GM23338 (cell line): ENCODE measurements around the gene SOWAHA. TPM values are rescaled to one million over a fixed set of nuclear protein-coding genes. Genes with fewer than 3 reads are reported as not detected.

Source experiments
- ATAC-seq: fragments of 200-7000 bp; cut with Tn5 transposase; 3 replicates; pipeline ENCODE4 v1.9.1; 2020
- DNase-seq: peaks from one replicate; pipeline ENCODE4 v3.0.0-alpha.2; 2015; ENCODE audit warnings: low spot score
- H2AFZ ChIP-seq: fragments of 200-600 bp; sonication (generic); 2 replicates; pipeline ENCODE4 v1.8.0; 2016; ENCODE audit warnings: antibody characterized with exemption, mild to moderate bottlenecking, moderate library complexity
- H3F3A ChIP-seq: fragments of 200-600 bp; sonication (generic); replicated peaks from 2 replicates; pipeline ENCODE4 v1.8.0; 2017; ENCODE audit warnings: antibody characterized with exemption, mixed run types, low read depth
- H3K27ac ChIP-seq: fragments of 200-600 bp; sonication (generic); 2 replicates; pipeline ENCODE4 v1.6.1; 2016; ENCODE audit warnings: low read depth
- H3K27me3 ChIP-seq: fragments of 200-600 bp; sonication (generic); 2 replicates; pipeline ENCODE4 v1.8.0; 2016; ENCODE audit warnings: mild to moderate bottlenecking, mixed run types, moderate library complexity; ENCODE audit not compliant: insufficient read depth
- H3K36me3 ChIP-seq: fragments of 200-600 bp; sonication (generic); 2 replicates; pipeline ENCODE4 v1.8.0; 2016; ENCODE audit warnings: mild to moderate bottlenecking; ENCODE audit not compliant: insufficient read depth
- H3K4me1 ChIP-seq: fragments of 200-600 bp; sonication (generic); 2 replicates; pipeline ENCODE4 v1.8.0; 2016; ENCODE audit warnings: mild to moderate bottlenecking, moderate library complexity; ENCODE audit not compliant: insufficient read depth
- H3K4me2 ChIP-seq: fragments of 200-600 bp; sonication (generic); 2 replicates; pipeline ENCODE4 v1.7.1; 2017; ENCODE audit warnings: mixed run types
- H3K4me3 ChIP-seq: fragments of 200-600 bp; sonication (generic); 2 replicates; pipeline ENCODE4 v1.6.1; 2016; ENCODE audit warnings: mixed run types
- H3K79me2 ChIP-seq: fragments of 200-600 bp; sonication (generic); replicated peaks from 2 replicates; pipeline ENCODE4 v1.8.0; 2017; ENCODE audit warnings: mild to moderate bottlenecking; ENCODE audit not compliant: insufficient read depth
- H3K9me2 ChIP-seq: fragments of 200-600 bp; sonication (generic); 2 replicates; pipeline ENCODE4 v1.8.0; 2017; ENCODE audit not compliant: insufficient read depth
- H4K20me1 ChIP-seq: fragments of 200-600 bp; sonication (generic); replicated peaks from 2 replicates; pipeline ENCODE4 v1.8.0; 2017; ENCODE audit warnings: mild to moderate bottlenecking; ENCODE audit not compliant: insufficient read depth
- H3K27ac Mint-ChIP-seq: 2 replicates; pipeline ENCODE4 v1.8.0; 2020; ENCODE audit warnings: inconsistent platforms, mild to moderate bottlenecking, moderate library complexity, mixed read lengths
- H3K27me3 Mint-ChIP-seq: 3 replicates; pipeline ENCODE4 v1.8.0; 2022; ENCODE audit warnings: low read depth, mild to moderate bottlenecking, moderate library complexity, mixed read lengths, inconsistent platforms; ENCODE audit not compliant: insufficient read depth, poor library complexity
- H3K36me3 Mint-ChIP-seq: 3 replicates; pipeline ENCODE4 v1.8.0; 2021; ENCODE audit warnings: low read depth, mild to moderate bottlenecking, inconsistent platforms, moderate library complexity, mixed read lengths
- H3K4me1 Mint-ChIP-seq: 3 replicates; pipeline ENCODE4 v1.8.0; 2020; ENCODE audit warnings: mild to moderate bottlenecking, inconsistent platforms, mixed read lengths
- H3K4me3 Mint-ChIP-seq: 3 replicates; pipeline ENCODE4 v1.8.0; 2021; ENCODE audit warnings: moderate library complexity, mild to moderate bottlenecking, inconsistent platforms, mixed read lengths
- H3K9me3 Mint-ChIP-seq: 3 replicates; pipeline ENCODE4 v1.8.0; 2020; ENCODE audit warnings: moderate library complexity, mild to moderate bottlenecking, inconsistent platforms, mixed read lengths
- ETS1 ChIP-seq: IDR thresholded peaks from 2 replicates; pipeline ENCODE4 v1.6.1; 2016; ENCODE audit warnings: antibody characterized with exemption
- EZH2 ChIP-seq: fragments of 200-600 bp; sonication (generic); IDR thresholded peaks from one replicate; pipeline ENCODE4 v1.8.0; 2017; ENCODE audit warnings: antibody characterized with exemption, mild to moderate bottlenecking, low read depth; ENCODE audit not compliant: unreplicated experiment
- ZNF331 ChIP-seq: fragments of 250-450 bp; sonication (Bioruptor Pico); IDR thresholded peaks from 2 replicates; pipeline ENCODE4 v1.5.0; 2020; ENCODE audit warnings: low read depth, mild to moderate bottlenecking, moderate library complexity
- ZNF462 ChIP-seq: fragments of 250-450 bp; sonication (Bioruptor Pico); IDR thresholded peaks from 2 replicates; pipeline ENCODE4 v1.5.0; 2020; ENCODE audit warnings: mild to moderate bottlenecking, moderate library complexity
- polyA plus RNA-seq: library from polyadenylated mRNA; unstranded; fragments of >200 nt; fragmentation: Nextera tagmentation; extraction: Ambion mirVana; gene quantifications from 2 replicates; pipeline ENCODE4 v1.2.1, GENCODE V29; 2016
- total RNA-seq: library from RNA; depleted of rRNA; stranded (reverse); fragments of >200 nt; shearing (Covaris generic); gene quantifications from 2 replicates; pipeline ENCODE4 v1.2.3, GENCODE V29; 2014

The SOWAHA gene
- total and polyA plus RNA-seq, 2 experiments from 2014 or later: 0.18 to 0.52 TPM

GRCh38 chr5:132773114-132773513 is 40.0 kb upstream of the SOWAHA start (continued):
- TF ChIP-seq ZNF462 (CRISPR knock-in tag) (no peak), EZH2 (no peak)

- Histone ChIP-seq H4K20me1 (0 out of 2 replicates have a peak, but pooled peaks cover 4% of the 10 kb centered on the region), H2AFZ (no peak overlapping the region), H3K36me3 (no peaks in the 10 kb centered on the region), H3K79me2 (peaks cover 4% of the 10 kb centered on the region; the same call in 1 of the 2 replicates), H3F3A (no peaks in the 10 kb centered on the region), H3K4me2 (no peak overlapping the region), H3K4me1 (peaks cover 25% of the 10 kb centered on the region), H3K27ac (no peak overlapping the region), H3K27me3 (peaks cover 32% of the 10 kb centered on the region), H3K9me2 (peaks cover 2% of the 10 kb centered on the region; the same call in 1 of the 2 replicates), H3K4me3 (no peak overlapping the region)
- Mint-ChIP-seq H3K36me3 (no peaks in the 10 kb centered on the region; the same call in 2 of the 3 replicates), H3K27me3 (peaks cover 27% of the 10 kb centered on the region), H3K9me3 (no peaks in the 10 kb centered on the region), H3K4me3 (no peak overlapping the region), H3K27ac (no peak overlapping the region), H3K4me1 (peaks cover 34% of the 10 kb centered on the region)
- ATAC-seq (no peak), DNase-seq (no peak)
- no peak for TF ChIP-seq ETS1
- no peak for TF ChIP-seq ZNF331 (CRISPR knock-in tag)
Observed at GRCh38 chr5:132773601-132774355, 39.3 kb upstream of the SOWAHA start.
